SH-SY5Y (cell line): ENCODE measurements around the gene ZSCAN25.

Experiments used
- GATA2 ChIP-seq: IDR thresholded peaks from 2 replicates; pipeline ENCODE4 v1.6.1; 2011; ENCODE audit warnings: mild to moderate bottlenecking, low read depth, low read length
- GATA3 ChIP-seq: IDR thresholded peaks from 2 replicates; pipeline ENCODE4 v1.6.1; 2011; ENCODE audit warnings: low read depth, mild to moderate bottlenecking, low read length, moderate library complexity

- TF ChIP-seq GATA3 (no peak), GATA2 (no peak)
Measured at GRCh38 chr7:99627513-99627912, 10.8 kb downstream of the ZSCAN25 start.
